Measurements from ENCODE around the gene TCEAL5. TPM values are rescaled to one million over a fixed set of nuclear protein-coding genes. Genes with fewer than 3 reads are reported as not detected.
"Not testable (repeated sequence)": the region's sequence is repeated elsewhere in the genome, so short reads cannot be mapped to it uniquely, and the experiment has no call there.

The TCEAL5 gene
- total RNA-seq: 7.2 TPM

GRCh38 chrX:103276581-103277002, at the start of gene TCEAL5:
TCEAL5 (minus strand) TSS chrX:103276750; CDS start chrX:103274563, 2,187 bp downstream.
- DNase-seq: peak; percentile 42

- no peak for DNase-seq
Observed at GRCh38 chrX:103311399-103311780, 34.8 kb upstream of the TCEAL5 start.

GRCh38 chrX:103310555-103311398, 34.2 kb upstream of the TCEAL5 start, which contains the start of gene BEX2:
BEX2 (minus strand) TSS chrX:103310990; CDS start chrX:103309976, 1,014 bp downstream.
- DNase-seq: peak; percentile 74

- no peak for DNase-seq
Observed at GRCh38 chrX:103309860-103310554, 33.5 kb upstream of the TCEAL5 start.

GRCh38 chrX:103305666-103306065, 29.1 kb upstream of the TCEAL5 start:
- not testable (repeated sequence) for DNase-seq

GRCh38 chrX:103304705-103305104, 28.2 kb upstream of the TCEAL5 start:
- DNase-seq: no peak

- DNase-seq: no peak
Observed at GRCh38 chrX:103293118-103293517, 16.6 kb upstream of the TCEAL5 start.

GRCh38 chrX:103279624-103280023, 3.1 kb upstream of the TCEAL5 start:
- DNase-seq: no peak

- DNase-seq: no peak
Observed at GRCh38 chrX:103275947-103276567, 493 bp downstream of the TCEAL5 start.

GRCh38 chrX:103274284-103274683, 2.3 kb downstream of the TCEAL5 start:
- no peak for DNase-seq

GRCh38 chrX:103258275-103258674, 18.3 kb downstream of the TCEAL5 start:
- DNase-seq: no peak

GRCh38 chrX:103256651-103257050, 19.9 kb downstream of the TCEAL5 start:
- DNase-seq: no peak

GRCh38 chrX:103254921-103255493, 21.5 kb downstream of the TCEAL5 start, which contains the start of gene TCEAL8:
TCEAL8 (minus strand) TSS chrX:103255155; CDS start chrX:103253979, 1,176 bp downstream.
- DNase-seq: peak; percentile 74

GRCh38 chrX:103254171-103254824, 22.3 kb downstream of the TCEAL5 start:
- peak; percentile 32 for DNase-seq

GRCh38 chrX:103253608-103254007, 22.9 kb downstream of the TCEAL5 start:
- no peak for DNase-seq

- no peak for DNase-seq
Observed at GRCh38 chrX:103250977-103251376, 25.6 kb downstream of the TCEAL5 start.

- no peak for DNase-seq
Observed at GRCh38 chrX:103249805-103250204, 26.7 kb downstream of the TCEAL5 start.

GRCh38 chrX:103248553-103248952, 28.0 kb downstream of the TCEAL5 start:
- no peak for DNase-seq

- no peak for DNase-seq
Observed at GRCh38 chrX:103240155-103240554, 36.4 kb downstream of the TCEAL5 start.

- no peak for DNase-seq
Observed at GRCh38 chrX:103236296-103236695, 40.3 kb downstream of the TCEAL5 start.

GRCh38 chrX:103235608-103236007, 40.9 kb downstream of the TCEAL5 start:
- DNase-seq: not testable (repeated sequence)

GRCh38 chrX:103234869-103235268, 41.7 kb downstream of the TCEAL5 start:
- DNase-seq: no peak

Data from occipital lobe (tissue), 2 donors.